ENCODE measurements around the gene USP54. TPM values are rescaled to one million over a fixed set of nuclear protein-coding genes. Genes with fewer than 3 reads are reported as not detected.

USP54 gene
- total and polyA plus RNA-seq, 2 donors (not counting 1 experiment from before 2014, with no cell fraction given) = 2.3 to 12.9 TPM

DNA sequence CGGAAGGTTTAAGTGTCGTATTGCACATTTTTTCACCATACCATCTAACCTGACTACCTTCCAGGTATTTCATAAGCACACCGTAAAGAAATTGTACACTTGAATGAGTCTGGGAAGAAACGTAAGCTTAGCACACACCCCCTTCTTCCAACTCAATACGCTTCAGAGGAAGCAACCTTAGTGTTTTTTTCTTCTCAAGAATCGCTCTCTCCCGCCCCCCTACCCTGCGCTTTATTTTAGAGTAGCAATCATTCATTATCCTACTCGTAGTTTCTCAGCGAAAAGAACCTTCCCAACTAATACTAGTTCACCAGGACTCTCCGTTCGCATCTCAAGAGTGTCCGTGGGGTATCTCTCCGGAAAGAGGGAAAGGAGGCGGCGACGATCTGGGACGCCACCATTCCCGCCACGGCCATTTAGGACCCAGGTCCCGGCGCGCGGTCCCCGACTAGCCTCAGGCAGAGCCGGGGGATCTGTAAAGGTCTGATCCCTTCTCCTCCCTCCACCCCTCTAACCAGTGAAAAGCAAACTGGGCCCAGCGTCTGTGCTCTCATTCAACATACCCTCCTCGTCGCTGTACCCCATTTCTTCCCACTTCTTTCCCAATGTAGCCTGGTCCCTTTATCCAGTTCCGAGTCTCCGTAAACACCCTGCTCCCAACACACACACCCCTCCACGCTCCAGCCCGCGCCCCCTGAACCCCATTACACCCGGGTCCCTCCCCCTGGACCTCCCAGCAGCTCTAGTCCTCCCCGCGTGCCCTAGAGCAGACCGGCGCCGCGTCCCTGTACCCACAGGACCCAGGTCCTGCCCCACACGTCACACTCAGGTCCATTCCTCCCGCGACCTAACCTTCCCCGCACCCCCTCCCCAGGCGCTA, 34.1 kb upstream of the USP54 start:
- intact Hi-C loops (cut with micrococcal nuclease) = loop anchor here (1.0 to 10.0 kb wide), 4 partner anchors 96 to 250 kb away; partner anchors contain the start of genes CAMK2G and PPP3CB

More for the DNA sequence above, 34.1 kb upstream of the USP54 start:
- Histone ChIP-seq H3K9me3 (ENCODE audit: control extremely low read depth in 1 of 3, control insufficient read depth in 2 of 3, insufficient read depth in 1 of 3, low read length in 2 of 3) (no peaks in the 10 kb centered on the region), H2AFZ (ENCODE audit: insufficient read depth, low read depth, low read length, poor library complexity, severe bottlenecking) (peak overlapping the region; percentile 100), H3K4me1 (ENCODE audit: control insufficient read depth in 2 of 2, insufficient read depth in 2 of 2, low read length in 2 of 2) (peaks cover 11% of the 10 kb centered on the region in 2 donors), H3K27ac (ENCODE audit: low read length in 2 of 2) (peak overlapping the region; percentile 42 to 92), H3K4me3 (ENCODE audit: control extremely low read depth in 1 of 5, extremely low read depth in 1 of 5, insufficient read depth in 1 of 5, low read depth in 2 of 5, low read length in 4 of 5) (peak overlapping the region; percentile 71 to 97 (median 80)), H3K79me2 (ENCODE audit: control insufficient read depth, insufficient read depth, low read length) (peaks cover 9% of the 10 kb centered on the region), H3K4me2 (replicated peaks; ENCODE audit: low read depth, low read length, poor library complexity, severe bottlenecking) (peak overlapping the region; percentile 90), H3K36me3 (replicated peaks in 1 of 2; ENCODE audit: control extremely low read depth in 1 of 2, control insufficient read depth in 1 of 2, extremely low read depth in 1 of 2, insufficient read depth in 2 of 2, low read length in 1 of 2) (no peaks in the 10 kb centered on the region), H4K20me1 (ENCODE audit: control insufficient read depth, insufficient read depth, low read length, poor library complexity, severe bottlenecking) (no peaks in the 10 kb centered on the region), H3K27me3 (replicated peaks in 1 of 4; ENCODE audit: control extremely low read depth in 1 of 4, control insufficient read depth in 3 of 4, insufficient read depth in 4 of 4, low read length in 3 of 4) (no peaks in the 10 kb centered on the region), H3K9ac (ENCODE audit: low read length) (peak overlapping the region; percentile 99)
- Mint-ChIP-seq H3K27ac (peak overlapping the region; percentile 97), H3K4me3 (peak overlapping the region; percentile 98), H3K9me3 (ENCODE audit: insufficient read depth) (no peaks in the 10 kb centered on the region), H3K4me1 (peaks cover 16% of the 10 kb centered on the region), H3K27me3 (no peaks in the 10 kb centered on the region)
- no peak for DNase-seq
- ATAC-seq (ENCODE audit: low read depth) = peak; percentile 61
- TF ChIP-seq EZH2 (IDR thresholded peaks at IDR 0.05; ENCODE audit: borderline replicate concordance, insufficient read depth, low read depth, low read length, poor library complexity, severe bottlenecking) = no peak
- TF ChIP-seq, protein P1, sequence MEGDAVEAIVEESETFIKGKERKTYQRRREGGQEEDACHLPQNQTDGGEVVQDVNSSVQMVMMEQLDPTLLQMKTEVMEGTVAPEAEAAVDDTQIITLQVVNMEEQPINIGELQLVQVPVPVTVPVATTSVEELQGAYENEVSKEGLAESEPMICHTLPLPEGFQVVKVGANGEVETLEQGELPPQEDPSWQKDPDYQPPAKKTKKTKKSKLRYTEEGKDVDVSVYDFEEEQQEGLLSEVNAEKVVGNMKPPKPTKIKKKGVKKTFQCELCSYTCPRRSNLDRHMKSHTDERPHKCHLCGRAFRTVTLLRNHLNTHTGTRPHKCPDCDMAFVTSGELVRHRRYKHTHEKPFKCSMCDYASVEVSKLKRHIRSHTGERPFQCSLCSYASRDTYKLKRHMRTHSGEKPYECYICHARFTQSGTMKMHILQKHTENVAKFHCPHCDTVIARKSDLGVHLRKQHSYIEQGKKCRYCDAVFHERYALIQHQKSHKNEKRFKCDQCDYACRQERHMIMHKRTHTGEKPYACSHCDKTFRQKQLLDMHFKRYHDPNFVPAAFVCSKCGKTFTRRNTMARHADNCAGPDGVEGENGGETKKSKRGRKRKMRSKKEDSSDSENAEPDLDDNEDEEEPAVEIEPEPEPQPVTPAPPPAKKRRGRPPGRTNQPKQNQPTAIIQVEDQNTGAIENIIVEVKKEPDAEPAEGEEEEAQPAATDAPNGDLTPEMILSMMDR (IDR thresholded peaks at IDR 0.05) = no peak
- WGBS (ENCODE audit: insufficient coverage) = 0% methylated on average over 41 of the region's 46 CpGs
- CTCF ChIA-PET = interaction anchor here (1.2 to 1.9 kb wide), 2 partner anchors 18 to 19 kb away, joined by 4 to 6 read pairs; no protein-coding TSS in a partner anchor
- POLR2A ChIA-PET = interaction anchor here (0.6 to 1.6 kb wide), 8 partner anchors 20 to 457 kb away, joined by 3 to 9 read pairs (median 4); partner anchors contain the start of gene MRPS16

Measured in B cell (primary cell).